Measurements from ENCODE around the gene SIGLEC11. TPM values are rescaled to one million over a fixed set of nuclear protein-coding genes. Genes with fewer than 3 reads are reported as not detected.

SIGLEC11 gene
- total RNA-seq, 1 donor from 2014 or later: not detected

GRCh38 chr19:49988433-49988832, 27.5 kb upstream of the SIGLEC11 start:
- TF ChIP-seq CTCF (conservative IDR thresholded peaks at IDR 0.05; ENCODE audit: low read depth, low read length): no peak
- peak; percentile 10 for DNase-seq (ENCODE audit: low read depth)
- H3K4me3 ChIP-seq (ENCODE audit: low read depth, low read length): no peak overlapping the region

- no peak for DNase-seq (ENCODE audit: low read depth)
- TF ChIP-seq CTCF (conservative IDR thresholded peaks at IDR 0.05; ENCODE audit: low read depth, low read length): no peak
Measured at GRCh38 chr19:49988007-49988406, 27.0 kb upstream of the SIGLEC11 start.

GRCh38 chr19:49987159-49987698, 26.3 kb upstream of the SIGLEC11 start:
- H3K4me3 ChIP-seq (ENCODE audit: low read depth, low read length): no peak overlapping the region
- TF ChIP-seq CTCF (conservative IDR thresholded peaks at IDR 0.05; ENCODE audit: low read depth, low read length): peak; percentile 2
- DNase-seq (ENCODE audit: low read depth): peak; percentile 64

More at GRCh38 chr19:49988007-49988406, 27.0 kb upstream of the SIGLEC11 start:
- no peak overlapping the region for H3K4me3 ChIP-seq (ENCODE audit: low read depth, low read length)

- H3K4me3 ChIP-seq (ENCODE audit: low read depth, low read length): no peak overlapping the region
- no peak for DNase-seq (ENCODE audit: low read depth)
- no peak for TF ChIP-seq CTCF (conservative IDR thresholded peaks at IDR 0.05; ENCODE audit: low read depth, low read length)
Measured at GRCh38 chr19:49986354-49986753, 25.4 kb upstream of the SIGLEC11 start.

- no peak for DNase-seq (ENCODE audit: low read depth)
- TF ChIP-seq CTCF (conservative IDR thresholded peaks at IDR 0.05; ENCODE audit: low read depth, low read length): no peak
- no peak overlapping the region for H3K4me3 ChIP-seq (ENCODE audit: low read depth, low read length)
Measured at GRCh38 chr19:49985871-49986270, 24.9 kb upstream of the SIGLEC11 start.

- no peak overlapping the region for H3K4me3 ChIP-seq (ENCODE audit: low read depth, low read length)
- no peak for DNase-seq (ENCODE audit: low read depth)
- no peak for TF ChIP-seq CTCF (conservative IDR thresholded peaks at IDR 0.05; ENCODE audit: low read depth, low read length)
Measured at GRCh38 chr19:49984491-49984890, 23.5 kb upstream of the SIGLEC11 start.

- no peak overlapping the region for H3K4me3 ChIP-seq (ENCODE audit: low read depth, low read length)
- no peak for DNase-seq (ENCODE audit: low read depth)
- TF ChIP-seq CTCF (conservative IDR thresholded peaks at IDR 0.05; ENCODE audit: low read depth, low read length): peak; percentile 91
Measured at GRCh38 chr19:49983645-49984229, 22.8 kb upstream of the SIGLEC11 start.
